Measurements from ENCODE around the gene FUT7.

The FUT7 gene

GRCh38 chr9:137048655-137049543 is 17.0 kb upstream of the FUT7 start:
- no peak overlapping the region for H3K9ac ChIP-seq (ENCODE audit: low read depth, low read length)
- H3K36me3 ChIP-seq (ENCODE audit: insufficient read depth, low read length): no peaks in the 10 kb centered on the region
- no peaks in the 10 kb centered on the region for H3K4me1 ChIP-seq (ENCODE audit: insufficient read depth, low read length)
- H3K9me3 ChIP-seq (ENCODE audit: control insufficient read depth, insufficient read depth, low read length): no peaks in the 10 kb centered on the region

- no peaks in the 10 kb centered on the region; the same call in 1 of the 2 replicates for H3K4me1 ChIP-seq (ENCODE audit: insufficient read depth, low read length)
- H3K36me3 ChIP-seq (ENCODE audit: insufficient read depth, low read length): no peaks in the 10 kb centered on the region
- H3K9ac ChIP-seq (ENCODE audit: low read depth, low read length): peak within 1 kb of the TSS; percentile 58
- no peaks in the 10 kb centered on the region for H3K9me3 ChIP-seq (ENCODE audit: control insufficient read depth, insufficient read depth, low read length)
Observed at GRCh38 chr9:137046088-137046787, 14.3 kb upstream of the FUT7 start, which contains the start of gene NPDC1. NPDC1 (minus strand) TSS chr9:137046177; CDS start chr9:137045989, 188 bp downstream.

- H3K9ac ChIP-seq (ENCODE audit: low read depth, low read length): peak overlapping the region; percentile 58
- H3K36me3 ChIP-seq (ENCODE audit: insufficient read depth, low read length): no peaks in the 10 kb centered on the region
- H3K9me3 ChIP-seq (ENCODE audit: control insufficient read depth, insufficient read depth, low read length): no peaks in the 10 kb centered on the region
- no peaks in the 10 kb centered on the region; the same call in 1 of the 2 replicates for H3K4me1 ChIP-seq (ENCODE audit: insufficient read depth, low read length)
Observed at GRCh38 chr9:137045294-137046087, 13.6 kb upstream of the FUT7 start.

- no peaks in the 10 kb centered on the region for H3K9me3 ChIP-seq (ENCODE audit: control insufficient read depth, insufficient read depth, low read length)
- peak overlapping the region; percentile 58; the same call in 1 of the 2 replicates for H3K9ac ChIP-seq (ENCODE audit: low read depth, low read length)
- no peaks in the 10 kb centered on the region for H3K36me3 ChIP-seq (ENCODE audit: insufficient read depth, low read length)
- no peaks in the 10 kb centered on the region; the same call in 1 of the 2 replicates for H3K4me1 ChIP-seq (ENCODE audit: insufficient read depth, low read length)
Observed at GRCh38 chr9:137044502-137045177, 12.8 kb upstream of the FUT7 start.

- H3K36me3 ChIP-seq (ENCODE audit: insufficient read depth, low read length): no peaks in the 10 kb centered on the region
- no peak overlapping the region for H3K9ac ChIP-seq (ENCODE audit: low read depth, low read length)
- H3K4me1 ChIP-seq (ENCODE audit: insufficient read depth, low read length): no peaks in the 10 kb centered on the region; the same call in 1 of the 2 replicates
- H3K9me3 ChIP-seq (ENCODE audit: control insufficient read depth, insufficient read depth, low read length): no peaks in the 10 kb centered on the region
Observed at GRCh38 chr9:137044037-137044436, 12.1 kb upstream of the FUT7 start.

GRCh38 chr9:137042751-137043727 is 11.2 kb upstream of the FUT7 start:
- no peaks in the 10 kb centered on the region; the same call in 1 of the 2 replicates for H3K4me1 ChIP-seq (ENCODE audit: insufficient read depth, low read length)
- no peaks in the 10 kb centered on the region for H3K9me3 ChIP-seq (ENCODE audit: control insufficient read depth, insufficient read depth, low read length)
- H3K9ac ChIP-seq (ENCODE audit: low read depth, low read length): no peak overlapping the region
- H3K36me3 ChIP-seq (ENCODE audit: insufficient read depth, low read length): no peaks in the 10 kb centered on the region

- Histone ChIP-seq H3K9me3 (ENCODE audit: control insufficient read depth, insufficient read depth, low read length) (no peaks in the 10 kb centered on the region), H3K9ac (ENCODE audit: low read depth, low read length) (no peak overlapping the region; the same call in 1 of the 2 replicates), H3K36me3 (ENCODE audit: insufficient read depth, low read length) (no peaks in the 10 kb centered on the region), H3K4me1 (ENCODE audit: insufficient read depth, low read length) (no peaks in the 10 kb centered on the region; the same call in 1 of the 2 replicates)
Observed at GRCh38 chr9:137041124-137041523, 9.2 kb upstream of the FUT7 start.

- Histone ChIP-seq H3K9me3 (ENCODE audit: control insufficient read depth, insufficient read depth, low read length) (no peaks in the 10 kb centered on the region), H3K9ac (ENCODE audit: low read depth, low read length) (no peak overlapping the region; the same call in 1 of the 2 replicates), H3K36me3 (ENCODE audit: insufficient read depth, low read length) (no peaks in the 10 kb centered on the region), H3K4me1 (ENCODE audit: insufficient read depth, low read length) (no peaks in the 10 kb centered on the region; the same call in 1 of the 2 replicates)
Observed at GRCh38 chr9:137040568-137040967, 8.7 kb upstream of the FUT7 start.

- Histone ChIP-seq H3K9me3 (ENCODE audit: control insufficient read depth, insufficient read depth, low read length) (no peaks in the 10 kb centered on the region), H3K36me3 (ENCODE audit: insufficient read depth, low read length) (no peaks in the 10 kb centered on the region), H3K9ac (ENCODE audit: low read depth, low read length) (no peak overlapping the region), H3K4me1 (ENCODE audit: insufficient read depth, low read length) (no peaks in the 10 kb centered on the region; the same call in 1 of the 2 replicates)
Observed at GRCh38 chr9:137039611-137040366, 7.9 kb upstream of the FUT7 start.

- no peaks in the 10 kb centered on the region for H3K36me3 ChIP-seq (ENCODE audit: insufficient read depth, low read length)
- no peak overlapping the region for H3K9ac ChIP-seq (ENCODE audit: low read depth, low read length)
- H3K9me3 ChIP-seq (ENCODE audit: control insufficient read depth, insufficient read depth, low read length): no peaks in the 10 kb centered on the region
- H3K4me1 ChIP-seq (ENCODE audit: insufficient read depth, low read length): no peaks in the 10 kb centered on the region; the same call in 1 of the 2 replicates
Observed at GRCh38 chr9:137038916-137039315, 7.0 kb upstream of the FUT7 start.

- H3K36me3 ChIP-seq (ENCODE audit: insufficient read depth, low read length): no peaks in the 10 kb centered on the region
- no peaks in the 10 kb centered on the region for H3K9me3 ChIP-seq (ENCODE audit: control insufficient read depth, insufficient read depth, low read length)
- H3K9ac ChIP-seq (ENCODE audit: low read depth, low read length): no peak overlapping the region
- H3K4me1 ChIP-seq (ENCODE audit: insufficient read depth, low read length): no peaks in the 10 kb centered on the region; the same call in 1 of the 2 replicates
Observed at GRCh38 chr9:137037483-137037882, 5.6 kb upstream of the FUT7 start.

- H3K4me1 ChIP-seq (ENCODE audit: insufficient read depth, low read length): no peaks in the 10 kb centered on the region; the same call in 1 of the 2 replicates
- no peaks in the 10 kb centered on the region for H3K9me3 ChIP-seq (ENCODE audit: control insufficient read depth, insufficient read depth, low read length)
- no peaks in the 10 kb centered on the region for H3K36me3 ChIP-seq (ENCODE audit: insufficient read depth, low read length)
- H3K9ac ChIP-seq (ENCODE audit: low read depth, low read length): no peak overlapping the region
Observed at GRCh38 chr9:137037035-137037434, 5.1 kb upstream of the FUT7 start.
